HG03039 (cell line): ENCODE results near the gene IKZF3.
"Not testable (repeated sequence)": the region's sequence is repeated elsewhere in the genome, so short reads cannot be mapped to it uniquely, and the experiment has no call there.

Experiments
- ATAC-seq: cut with Tn5 transposase; IDR thresholded peaks from one replicate; pipeline ENCODE4 v1.9.1; 2021; ENCODE audit warnings: mild to moderate bottlenecking, moderate library complexity; ENCODE audit not compliant: unreplicated experiment

The IKZF3 gene

DNA sequence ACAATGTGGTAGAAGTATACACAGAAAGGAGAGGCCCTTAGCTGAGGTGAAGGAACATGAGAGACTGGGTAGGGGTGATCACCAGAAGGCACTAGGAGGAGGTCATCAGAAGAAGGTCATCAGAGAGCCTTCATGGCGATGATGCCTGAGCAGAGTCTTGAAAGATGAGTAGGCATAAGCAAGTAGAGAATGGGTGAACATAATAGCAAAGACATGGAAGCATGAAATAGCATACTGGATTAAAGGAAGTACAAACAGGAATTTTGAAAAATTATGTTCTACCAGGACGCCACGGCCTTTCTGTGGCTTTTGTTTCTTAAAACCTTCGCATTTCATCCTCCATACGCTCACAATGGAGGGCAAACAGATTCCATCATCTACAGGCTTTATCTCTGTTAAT lies 2.9 kb downstream of the IKZF3 start:
- no peak for ATAC-seq

DNA sequence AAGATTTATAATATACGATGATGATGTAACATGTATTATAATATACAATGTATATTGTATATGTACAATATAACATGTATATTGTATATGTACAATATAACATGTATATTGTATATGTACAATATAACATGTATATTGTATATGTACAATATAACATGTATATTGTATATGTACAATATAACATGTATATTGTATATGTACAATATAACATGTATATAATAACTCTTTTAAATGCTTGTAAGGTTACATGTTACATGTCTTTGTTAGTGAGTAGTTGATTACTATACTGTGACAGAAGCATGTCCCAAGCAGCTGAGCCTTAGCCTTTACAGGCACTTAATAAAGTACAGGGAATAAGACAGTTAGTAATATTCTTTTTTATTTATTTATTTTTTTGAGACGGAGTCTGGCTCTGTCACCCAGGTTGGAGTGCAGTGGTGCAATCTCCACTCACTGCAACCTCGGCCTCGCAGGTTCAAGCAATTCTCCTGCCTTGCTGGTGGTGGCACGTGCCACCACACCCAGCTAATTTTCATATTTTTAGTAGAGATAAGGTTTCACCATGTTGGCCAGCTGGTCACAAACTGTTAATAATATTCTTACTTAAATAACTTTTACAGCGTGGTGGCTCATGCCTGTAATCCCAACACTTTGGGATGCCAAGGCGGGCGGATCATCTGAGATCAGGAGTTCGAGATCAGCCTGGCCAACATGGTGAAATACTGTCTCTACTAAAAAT lies 8.0 kb downstream of the IKZF3 start:
- not testable (repeated sequence) for ATAC-seq

DNA sequence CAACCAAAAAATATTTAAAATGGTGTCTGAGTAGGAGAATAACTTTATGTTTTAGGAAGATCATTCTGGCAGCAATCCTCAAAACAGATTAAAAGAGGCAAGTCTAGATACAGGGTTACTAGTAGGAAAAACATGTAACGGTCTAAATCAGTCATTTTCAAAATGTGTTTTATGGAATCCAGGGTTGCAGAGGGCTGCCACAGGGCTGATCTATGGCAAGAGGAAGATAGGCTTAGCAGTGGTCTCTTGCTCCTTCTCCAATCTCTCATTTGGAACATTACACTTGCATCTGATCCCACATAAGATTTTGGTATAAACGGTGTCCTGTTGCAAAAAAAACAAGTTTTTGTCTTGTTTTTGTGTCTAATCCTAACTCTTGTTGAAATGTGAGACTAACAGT lies 9.2 kb downstream of the IKZF3 start:
- no peak for ATAC-seq

DNA sequence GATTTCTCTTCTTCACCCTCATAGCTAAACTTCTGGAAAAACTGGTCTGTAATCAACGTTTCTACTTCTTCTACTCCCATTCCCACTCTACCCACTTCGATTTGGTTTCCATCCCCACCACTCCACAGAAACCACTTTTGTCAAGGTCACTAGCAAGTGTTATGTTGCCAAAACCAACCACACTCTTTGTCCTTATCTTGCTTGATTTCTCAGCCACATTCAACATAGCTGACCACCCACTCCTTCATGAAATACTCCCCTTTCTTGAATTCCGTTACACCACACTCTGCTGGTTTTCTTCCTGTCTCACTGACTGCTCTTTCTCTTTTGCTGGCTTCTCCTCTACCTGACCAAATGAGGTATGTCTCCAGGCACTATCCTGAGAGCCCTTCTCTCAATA lies 11.9 kb downstream of the IKZF3 start:
- no peak for ATAC-seq

DNA sequence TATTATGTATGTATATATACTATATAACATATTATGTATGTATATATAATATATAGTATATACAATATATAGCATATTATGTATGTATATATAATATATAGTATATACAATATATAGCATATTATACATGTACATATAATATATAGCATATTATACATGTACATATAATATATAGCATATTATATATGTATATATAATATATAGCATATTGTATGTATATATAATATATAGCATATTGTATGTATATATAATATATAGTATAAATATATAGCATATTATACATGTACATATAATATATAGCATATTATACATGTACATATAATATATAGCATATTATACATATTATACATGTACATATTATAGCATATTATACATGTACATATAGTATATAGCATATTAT lies 13.9 kb downstream of the IKZF3 start:
- not testable (repeated sequence) for ATAC-seq

DNA sequence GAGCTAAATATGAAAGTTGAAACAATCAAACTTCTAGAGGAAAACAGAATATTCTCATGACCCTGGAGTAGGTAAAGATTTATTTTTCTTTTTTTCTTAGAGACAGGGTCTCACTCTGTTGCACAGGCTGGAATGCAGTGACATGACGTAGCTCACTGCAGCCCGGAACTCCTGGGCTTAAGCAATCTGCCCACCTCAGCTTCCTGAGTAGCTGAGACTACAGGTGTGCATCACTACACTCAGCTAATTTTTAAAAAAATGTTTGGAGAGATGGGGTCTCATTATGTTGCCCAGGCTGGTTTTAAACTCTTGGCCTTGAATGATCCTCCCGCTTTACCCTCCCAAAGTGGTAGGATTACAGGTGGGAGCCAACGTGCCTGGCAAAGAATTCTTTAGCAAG lies 15.5 kb downstream of the IKZF3 start:
- no peak for ATAC-seq

DNA sequence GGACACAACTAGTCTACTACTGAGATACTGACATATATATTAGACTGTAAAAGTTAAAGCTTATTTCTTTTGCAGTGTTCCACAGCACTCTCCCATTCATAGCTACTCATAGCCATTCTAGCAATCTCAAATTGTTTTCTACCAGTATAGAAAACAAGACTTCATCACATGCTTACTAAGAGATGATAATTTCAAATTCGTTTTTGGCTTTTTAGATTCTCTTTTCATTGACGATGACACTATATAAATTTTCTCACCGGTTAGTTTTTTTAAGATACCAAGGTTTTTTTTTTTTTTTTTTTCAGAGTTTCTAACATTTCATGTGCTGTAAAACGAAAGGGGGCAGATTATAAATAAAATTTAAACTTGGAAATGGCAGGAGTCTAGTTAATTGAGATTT lies 17.9 kb downstream of the IKZF3 start:
- no peak for ATAC-seq

DNA sequence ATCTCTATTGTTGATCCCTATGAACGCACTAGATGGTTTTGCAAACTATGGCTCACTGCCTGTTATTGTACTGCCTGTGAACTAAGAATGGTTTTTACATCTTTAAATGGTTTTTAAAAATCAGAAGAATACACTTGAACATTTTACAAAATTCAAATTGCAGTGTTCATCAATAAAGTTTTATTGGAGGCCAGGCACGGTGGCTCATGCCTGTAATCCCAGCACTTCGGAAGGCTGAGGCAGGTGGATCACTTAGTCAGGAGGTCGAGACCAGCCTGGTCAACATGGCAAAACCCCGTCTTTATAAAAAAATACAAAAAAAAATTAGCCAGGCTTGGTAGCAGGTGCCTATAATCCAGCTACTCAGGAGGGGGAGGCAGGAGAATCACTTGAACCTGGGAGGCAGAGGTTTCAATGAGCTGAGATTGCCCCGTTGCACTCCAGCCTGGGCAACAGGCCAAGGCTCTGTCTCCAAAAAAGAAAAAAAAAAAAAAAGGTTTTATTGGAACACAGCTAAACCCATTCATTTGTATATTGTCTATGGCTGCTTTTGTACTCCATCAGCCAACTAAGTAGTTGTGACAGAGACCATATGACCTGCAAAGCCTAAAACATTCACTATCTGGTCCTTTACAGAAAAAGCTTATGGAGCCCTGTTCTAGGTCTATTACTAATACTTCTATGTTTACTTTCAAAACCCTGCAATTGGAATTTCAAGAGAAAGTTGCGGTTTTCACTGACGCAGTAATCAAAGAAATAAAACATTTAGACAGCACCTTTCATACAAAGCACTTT lies 18.9 kb downstream of the IKZF3 start:
- ATAC-seq = no peak

DNA sequence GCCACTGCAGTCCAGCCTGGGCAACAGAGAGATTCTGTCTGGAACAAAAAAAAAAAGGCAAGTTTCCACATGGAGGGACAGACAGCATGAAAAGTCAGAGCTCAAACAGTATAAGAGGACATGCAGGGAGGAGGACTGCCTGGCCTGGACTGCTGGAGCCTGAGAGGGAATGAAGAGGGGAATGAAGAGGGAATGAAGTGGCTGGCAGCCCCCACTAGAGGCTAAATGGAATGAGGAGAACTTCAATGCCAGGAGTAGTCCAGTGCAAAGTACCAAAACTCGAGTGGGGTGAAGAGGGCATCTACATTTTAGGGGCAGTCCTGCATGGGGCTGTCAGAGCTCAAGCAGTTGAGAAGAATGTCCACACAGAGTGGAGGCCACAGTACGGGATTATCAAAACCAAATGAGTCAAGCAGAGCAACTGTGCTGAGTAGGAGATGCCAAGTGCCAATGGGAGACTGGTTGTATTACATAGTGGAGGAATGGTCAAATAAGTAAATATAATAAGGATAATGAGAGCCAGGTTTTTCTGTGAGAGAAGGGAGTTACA lies 22.9 kb downstream of the IKZF3 start:
- ATAC-seq = no peak

DNA sequence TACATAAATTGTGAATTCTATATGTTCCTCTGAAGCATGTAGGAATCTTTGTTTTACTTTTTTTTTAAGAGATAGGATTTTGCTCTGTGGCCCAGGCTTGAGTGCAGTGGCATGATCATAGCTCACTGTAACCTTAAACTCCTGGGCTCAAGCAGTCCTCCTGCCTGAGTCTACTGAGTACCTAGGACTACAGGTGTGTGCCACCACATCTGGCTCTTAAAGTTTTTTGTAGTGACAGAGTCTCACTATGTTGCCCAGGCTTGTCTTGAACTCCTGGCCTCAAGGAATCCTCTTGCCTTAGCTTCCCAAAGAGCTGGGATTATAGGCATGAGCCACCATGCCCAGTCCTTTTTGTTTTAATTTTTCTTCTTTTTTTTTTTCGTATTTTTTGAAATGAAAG lies 25.3 kb downstream of the IKZF3 start:
- no peak for ATAC-seq

DNA sequence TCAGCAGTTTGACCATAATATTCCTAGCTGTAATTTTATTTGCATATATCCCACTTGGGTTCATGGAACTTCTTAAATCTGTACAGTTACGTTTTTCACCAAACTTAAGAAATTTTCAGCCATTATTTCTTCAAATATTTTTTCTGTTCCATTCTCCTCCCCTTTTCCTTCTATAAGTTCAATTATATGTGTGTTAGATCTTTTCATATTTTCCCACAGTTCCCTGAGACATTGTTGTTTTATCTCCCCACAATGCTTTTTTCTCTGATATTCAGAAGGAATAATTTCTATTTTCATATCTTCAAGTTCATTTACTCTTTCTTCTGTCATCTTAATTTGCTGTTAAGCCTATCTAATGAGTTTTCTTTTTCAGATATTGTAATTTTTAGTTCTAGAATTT lies 26.1 kb downstream of the IKZF3 start:
- ATAC-seq = no peak

DNA sequence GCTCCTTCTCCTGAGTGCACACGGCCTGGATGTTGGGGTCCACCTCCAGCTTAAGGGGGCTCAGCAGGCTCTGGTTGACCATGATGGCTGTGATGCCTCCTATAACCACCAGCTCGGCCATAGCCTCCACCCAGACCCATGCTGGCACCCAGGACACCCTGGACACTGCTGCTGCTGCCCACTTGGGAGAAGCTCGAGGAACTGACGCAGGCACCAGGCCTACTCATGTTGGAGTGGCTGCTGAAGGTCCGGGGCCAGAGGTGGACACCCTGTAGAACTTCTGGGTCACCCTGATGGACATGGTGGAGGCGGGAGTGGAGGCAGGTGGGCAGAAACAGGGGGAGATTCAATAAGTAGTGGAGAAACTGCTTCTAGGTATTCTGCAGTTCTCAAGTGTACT lies 28.0 kb downstream of the IKZF3 start:
- ATAC-seq = no peak

DNA sequence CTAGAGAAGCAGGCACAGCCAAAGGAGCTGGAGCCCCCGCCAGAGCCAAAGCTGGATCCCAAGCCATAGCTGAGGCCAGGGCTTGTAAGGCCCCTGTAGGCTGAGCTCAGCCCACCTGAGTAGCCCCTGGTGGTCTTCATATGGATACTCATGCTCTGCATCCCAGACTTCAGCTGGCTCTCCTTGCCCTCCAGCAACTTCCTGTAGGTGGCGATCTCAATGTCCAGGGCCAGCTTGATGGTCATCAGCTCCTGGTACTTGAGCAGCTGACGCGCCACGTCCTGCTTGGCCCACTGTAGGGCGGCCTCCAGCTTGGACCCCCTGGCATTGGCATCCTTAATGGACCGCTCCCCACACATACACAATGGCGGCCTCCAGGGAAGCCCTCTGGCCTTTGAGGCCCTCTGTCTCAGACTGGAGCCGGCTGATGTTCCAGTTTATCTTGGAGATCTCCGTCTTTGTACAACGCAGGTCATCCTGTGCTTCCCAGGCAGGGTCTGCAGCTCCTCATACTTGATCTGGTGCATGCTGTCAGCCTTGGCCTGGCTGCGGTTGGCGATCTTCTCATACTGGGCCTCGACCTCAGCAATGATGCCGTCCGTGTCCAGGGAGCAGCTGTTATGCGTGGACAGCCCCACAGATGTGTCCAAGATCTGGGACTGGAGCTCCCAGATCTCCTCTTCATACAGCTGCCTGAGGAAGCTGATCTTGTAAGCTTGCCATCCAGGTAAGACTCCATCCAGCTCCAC lies 28.9 kb downstream of the IKZF3 start:
- ATAC-seq = no peak

DNA sequence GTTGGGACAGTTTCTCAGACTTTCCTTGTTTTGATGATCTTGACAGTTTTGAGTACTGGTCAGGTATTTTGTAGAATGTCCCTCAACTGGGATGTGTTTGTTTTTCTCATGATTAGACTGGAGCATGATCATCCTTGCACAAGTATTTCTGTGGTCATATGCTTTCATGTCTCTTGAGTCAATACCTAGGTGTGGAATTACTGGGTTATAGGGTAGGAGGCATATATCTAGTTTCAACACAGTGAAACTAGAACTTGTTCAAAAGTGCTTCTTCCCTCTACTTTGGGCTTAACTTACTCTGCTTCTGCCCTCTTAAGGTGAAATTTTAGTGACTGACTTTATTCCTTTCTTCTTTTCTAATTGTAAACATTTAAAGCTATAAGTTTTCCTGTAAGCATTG lies 30.1 kb downstream of the IKZF3 start:
- no peak for ATAC-seq

DNA sequence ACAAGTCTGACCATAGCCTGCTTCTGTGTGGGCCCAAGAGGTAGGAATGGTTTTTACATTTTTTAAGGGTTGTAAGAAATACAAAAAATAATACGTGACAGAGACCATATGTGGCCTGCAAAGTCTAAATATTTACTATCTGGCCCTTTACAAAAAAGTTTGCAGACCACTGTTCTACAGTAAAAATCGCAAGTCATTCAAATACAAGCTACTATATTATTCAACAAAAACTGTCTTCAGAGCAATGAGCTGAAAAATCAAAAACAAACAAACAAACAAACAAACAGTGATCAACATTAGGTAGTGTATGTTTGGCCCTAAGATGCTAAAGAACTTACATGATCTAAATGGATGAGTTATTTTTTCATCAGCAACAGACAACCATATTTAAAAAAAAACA lies 32.5 kb downstream of the IKZF3 start:
- ATAC-seq = no peak

DNA sequence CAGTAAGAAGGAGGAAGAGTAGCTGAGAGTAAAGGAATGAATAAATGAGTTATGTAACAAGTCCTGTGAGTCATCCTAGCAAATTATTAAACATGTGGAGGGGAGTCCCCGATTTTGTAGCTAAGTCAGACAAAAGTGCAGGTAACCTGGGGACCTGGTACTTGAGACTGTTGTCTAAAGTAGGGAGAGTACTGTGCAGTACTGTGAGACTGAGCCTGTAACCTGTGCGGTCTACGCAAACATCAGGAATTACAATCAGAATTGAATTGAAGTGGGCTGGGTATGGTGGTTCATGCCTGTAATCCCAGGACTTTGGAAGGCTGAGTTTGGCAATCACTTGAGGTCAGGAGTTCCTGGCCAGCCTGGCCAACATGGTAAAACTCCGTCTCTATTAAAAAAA lies 35.7 kb downstream of the IKZF3 start:
- no peak for ATAC-seq

DNA sequence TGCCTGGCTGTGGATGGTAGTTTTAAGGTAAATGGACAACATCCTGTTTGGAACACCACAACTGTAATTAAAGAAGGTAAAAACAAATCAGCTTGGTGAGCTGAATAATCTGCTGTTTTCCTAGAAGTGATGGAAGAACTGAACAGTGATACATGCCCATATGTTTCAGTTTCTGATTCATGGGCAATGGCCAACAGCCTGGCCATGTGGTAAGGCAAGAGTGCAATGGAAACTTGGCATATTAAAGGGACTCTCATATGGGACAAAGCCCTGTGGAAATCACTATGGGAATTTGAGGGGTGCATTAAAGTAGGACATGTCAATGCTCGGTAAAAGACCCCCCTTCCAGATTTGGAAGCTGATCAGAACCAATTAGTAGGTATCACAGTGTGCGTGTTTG lies 37.8 kb downstream of the IKZF3 start:
- ATAC-seq = no peak

DNA sequence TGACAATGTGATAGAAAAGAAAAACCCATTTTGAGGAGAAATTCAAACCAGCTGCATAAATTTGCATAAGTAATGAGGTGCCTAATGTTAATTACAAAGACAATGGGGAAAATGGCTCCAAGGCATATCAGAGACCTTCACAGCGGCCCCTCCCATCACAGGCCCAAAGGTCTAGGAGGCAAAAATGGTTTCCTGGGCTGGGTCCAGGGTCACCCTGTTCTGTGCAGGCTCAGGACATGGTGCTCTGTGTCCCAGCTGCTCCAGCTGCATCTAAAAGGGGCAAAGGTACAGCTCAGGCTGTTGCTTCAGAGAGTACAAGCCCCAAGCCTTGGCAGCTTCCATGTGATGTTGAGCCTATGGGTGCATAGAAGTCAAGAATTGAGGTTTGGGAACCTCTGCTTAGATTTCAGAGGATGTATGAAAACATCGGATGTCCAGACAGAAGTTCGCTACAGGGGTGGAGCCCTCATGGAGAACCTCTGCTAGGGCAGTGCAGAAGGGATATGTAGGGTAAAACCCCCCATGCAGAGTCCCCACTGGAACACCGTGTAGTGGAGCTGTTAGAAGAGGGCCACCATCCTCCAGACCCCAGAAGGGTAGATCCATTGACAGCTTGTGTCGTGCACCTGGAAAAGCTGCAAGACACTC lies 40.6 kb downstream of the IKZF3 start:
- no peak for ATAC-seq

DNA sequence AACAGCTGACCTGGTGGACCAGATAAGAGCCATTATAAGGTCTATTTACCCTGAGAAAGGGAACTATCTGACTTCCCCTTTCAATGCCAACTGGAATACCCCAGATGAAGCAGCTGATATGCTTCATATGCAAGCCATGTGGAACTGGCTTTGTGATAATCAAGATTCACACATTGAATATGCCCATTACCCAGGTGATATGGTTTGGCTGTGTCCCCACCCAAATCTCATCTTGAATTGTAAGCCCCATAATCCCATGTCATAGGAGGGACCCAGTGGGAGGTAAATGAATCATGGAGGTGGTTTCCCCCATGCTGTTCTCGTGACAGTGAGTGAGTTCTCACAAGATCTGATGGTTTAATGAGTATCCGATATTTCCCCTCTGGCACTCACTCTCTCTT lies 42.1 kb downstream of the IKZF3 start:
- ATAC-seq = no peak

DNA sequence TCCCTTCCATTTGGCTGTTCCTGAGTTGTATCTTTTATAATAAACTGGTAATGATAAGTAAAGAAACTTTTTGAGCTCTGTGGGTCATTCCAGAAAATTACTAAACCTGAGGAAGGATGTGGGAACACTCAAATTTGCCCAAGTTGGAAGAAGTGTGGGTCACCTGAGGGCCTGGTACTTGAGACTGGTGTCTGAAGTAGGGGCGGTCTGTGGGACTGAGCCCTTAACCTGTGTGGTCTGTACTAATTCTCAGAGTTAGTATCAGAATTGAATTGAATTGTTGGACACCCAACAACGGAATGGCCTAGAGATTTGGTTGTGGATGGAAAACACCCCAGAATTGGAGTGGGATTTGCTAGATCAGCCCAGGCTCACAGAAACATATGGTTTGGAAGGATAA lies 43.1 kb downstream of the IKZF3 start:
- ATAC-seq = no peak

DNA sequence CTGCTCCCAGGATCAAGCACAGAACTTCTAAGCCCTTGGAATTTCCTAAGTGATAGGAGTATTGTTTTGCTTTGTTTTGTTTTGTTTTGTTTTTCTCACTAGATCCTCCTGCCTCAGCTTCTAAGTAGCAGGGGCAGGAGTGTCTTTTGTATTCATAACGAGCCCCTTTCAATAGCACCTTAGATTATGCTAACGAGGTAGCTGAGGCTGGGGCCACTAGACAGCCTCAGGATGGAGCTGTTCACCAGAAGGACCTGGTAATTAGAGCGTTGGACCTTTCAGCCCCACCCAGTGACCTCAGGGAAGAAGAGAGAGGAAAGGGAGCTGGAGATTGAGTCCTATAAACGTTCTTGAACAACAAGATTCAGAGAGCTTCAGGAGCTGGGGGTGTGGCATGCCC lies 43.6 kb downstream of the IKZF3 start:
- ATAC-seq = no peak
